ENCODE results near the gene PDCD11.
A peak's percentile ranks its signal among the peaks of the same experiment; 100 is the strongest.

Gene PDCD11

GRCh38 chr10:103450201-103450695 is 53.8 kb downstream of the PDCD11 start:
- no peak for DNase-seq

GRCh38 chr10:103451091-103451813 is 54.8 kb downstream of the PDCD11 start:
- DNase-seq, result no peak

- DNase-seq, result peak; percentile 17
Measured at GRCh38 chr10:103451831-103452505, 55.5 kb downstream of the PDCD11 start, which contains the start of gene CALHM2. TSS of gene CALHM2 (minus strand) at chr10:103452370. CDS start at chr10:103449941, 2,429 bp downstream.

GRCh38 chr10:103452506-103453230 is 56.2 kb downstream of the PDCD11 start:
- no peak for DNase-seq

- DNase-seq, result no peak
Measured at GRCh38 chr10:103454026-103454425, 57.6 kb downstream of the PDCD11 start.

- DNase-seq, result no peak
Measured at GRCh38 chr10:103455235-103455634, 58.8 kb downstream of the PDCD11 start.

GRCh38 chr10:103456074-103456660 is 59.7 kb downstream of the PDCD11 start:
- DNase-seq, result no peak

GRCh38 chr10:103457176-103457712 is 60.8 kb downstream of the PDCD11 start:
- DNase-seq, result no peak

- no peak for DNase-seq
Measured at GRCh38 chr10:103457896-103458583, 61.6 kb downstream of the PDCD11 start.

- peak; percentile 6 for DNase-seq
Measured at GRCh38 chr10:103458720-103459119, 62.3 kb downstream of the PDCD11 start, which contains the start of gene CALHM1. TSS of gene CALHM1 (minus strand) at chr10:103458900. CDS start at chr10:103458751, 149 bp downstream.

GRCh38 chr10:103459615-103460014 is 63.2 kb downstream of the PDCD11 start:
- no peak for DNase-seq

- no peak for DNase-seq
Measured at GRCh38 chr10:103463499-103463898, 67.1 kb downstream of the PDCD11 start.

- no peak for DNase-seq
Measured at GRCh38 chr10:103465411-103466179, 69.2 kb downstream of the PDCD11 start.

- no peak for DNase-seq
Measured at GRCh38 chr10:103466734-103467133, 70.3 kb downstream of the PDCD11 start.

- DNase-seq, result no peak
Measured at GRCh38 chr10:103467406-103467805, 71.0 kb downstream of the PDCD11 start.

- no peak for DNase-seq
Measured at GRCh38 chr10:103469201-103469600, 72.8 kb downstream of the PDCD11 start.

- no peak for DNase-seq
Measured at GRCh38 chr10:103470761-103471653, 74.6 kb downstream of the PDCD11 start.

GRCh38 chr10:103472005-103472404 is 75.6 kb downstream of the PDCD11 start:
- DNase-seq, result no peak

GRCh38 chr10:103473261-103473671 is 76.8 kb downstream of the PDCD11 start:
- no peak for DNase-seq

- DNase-seq, result no peak
Measured at GRCh38 chr10:103474077-103474476, 77.7 kb downstream of the PDCD11 start.

All from NCI-H1105 (cell line).